Regular cardiac myocyte (primary cell): ENCODE data around the gene ALOX5AP. TPM values are rescaled to one million over a fixed set of nuclear protein-coding genes. Genes with fewer than 3 reads are reported as not detected.

ENCODE experiments used
- total RNA-seq: library from RNA; depleted of rRNA; stranded (reverse); fragments of >200 nt; gene quantifications from 2 replicates; pipeline ENCODE4 v1.2.3, GENCODE V29; 2014

ALOX5AP gene
- total RNA-seq, result under 0.01 and 0.28 TPM in 2 replicates

GRCh38 chr13:30735025-30735871 is at the start of gene ALOX5AP:
TSS of gene ALOX5AP (plus strand) at chr13:30735543. CDS start at chr13:30735606, 63 bp downstream.

Other genes with a start within 250 kb of the ALOX5AP start
- gene USPL1, start 117.6 kb upstream of the ALOX5AP start, total RNA-seq, result 22.8 and 30.4 TPM in 2 replicates
- 32.4 and 95.8 TPM in 2 replicates for gene MEDAG, start 170.7 kb downstream of the ALOX5AP start, total RNA-seq
- under 0.01 and 0.56 TPM in 2 replicates for gene TEX26, start 197.1 kb downstream of the ALOX5AP start, total RNA-seq